GM12891 (cell line): Measurements from ENCODE around the gene JAK2. TPM values are rescaled to one million over a fixed set of nuclear protein-coding genes. Genes with fewer than 3 reads are reported as not detected.
A peak's percentile ranks its signal among the peaks of the same experiment; 100 is the strongest.
"Not testable (repeated sequence)": the region's sequence is repeated elsewhere in the genome, so short reads cannot be mapped to it uniquely, and the experiment has no call there.

Experiments used
- DNase-seq: peaks from one replicate; pipeline ENCODE4 v3.0.0; 2011; ENCODE audit warnings: low spot score; ENCODE audit not compliant: insufficient read length
- FAIRE-seq: peaks from 2 replicates; lab custom pipeline; 2011; peaks lifted over from hg19 to GRCh38; lab: Jason Lieb, UNC
- PAX5 ChIP-seq: IDR thresholded peaks from 2 replicates; pipeline ENCODE4 v1.6.1; 2011; ENCODE audit warnings: low read length, moderate library complexity, mild to moderate bottlenecking; ENCODE audit not compliant: insufficient read depth, severe bottlenecking
- POLR2A ChIP-seq: IDR thresholded peaks from 2 replicates; pipeline ENCODE4 v1.6.1; 2011; ENCODE audit warnings: low read depth, low read length, control low read depth
- POLR2AphosphoS5 ChIP-seq: IDR thresholded peaks from 2 replicates; pipeline ENCODE4 v1.6.1; 2011; ENCODE audit warnings: low read depth, low read length, control low read depth
- POU2F2 ChIP-seq: IDR thresholded peaks from 2 replicates; pipeline ENCODE4 v1.6.1; 2011; ENCODE audit warnings: low read depth, mild to moderate bottlenecking, control low read depth, low read length, moderate library complexity
- SPI1 ChIP-seq: IDR thresholded peaks from 2 replicates; pipeline ENCODE4 v1.6.1; 2011; ENCODE audit warnings: low read depth, low read length, control low read depth
- TAF1 ChIP-seq: IDR thresholded peaks from 2 replicates; pipeline ENCODE4 v1.6.1; 2011; ENCODE audit warnings: low read depth, low read length, control low read depth
- polyA plus RNA-seq: library from polyadenylated mRNA; unstranded; fragments of >200 nt; gene quantifications from one replicate; pipeline ENCODE4 v1.2.1, GENCODE V29; 2012; ENCODE audit warnings: low read depth, missing spikeins, inconsistent platforms; ENCODE audit not compliant: missing spikeins

JAK2 gene
- polyA plus RNA-seq, result 5.5 TPM

- FAIRE-seq, result peak; percentile 97
- peak; percentile 59 for DNase-seq
- TF ChIP-seq TAF1 (peak; percentile 68), POLR2A (peak; percentile 86), SPI1 (peak; percentile 45), POU2F2 (peak; percentile 69; the same call in 1 of the 2 replicates), POLR2AphosphoS5 (peak; percentile 87), PAX5 (no peak)
Measured at GRCh38 chr9:4984621-4985385, at the start of gene JAK2. TSS of gene JAK2 (plus strand) at chr9:4985272. CDS start at chr9:5021988, 36,716 bp downstream.

- DNase-seq (no peak), FAIRE-seq (no peak)
- TF ChIP-seq PAX5 (no peak), SPI1 (no peak), POU2F2 (no peak), TAF1 (no peak), POLR2AphosphoS5 (no peak), POLR2A (no peak)
Measured at GRCh38 chr9:4936277-4936676, 48.8 kb upstream of the JAK2 start.

DNA sequence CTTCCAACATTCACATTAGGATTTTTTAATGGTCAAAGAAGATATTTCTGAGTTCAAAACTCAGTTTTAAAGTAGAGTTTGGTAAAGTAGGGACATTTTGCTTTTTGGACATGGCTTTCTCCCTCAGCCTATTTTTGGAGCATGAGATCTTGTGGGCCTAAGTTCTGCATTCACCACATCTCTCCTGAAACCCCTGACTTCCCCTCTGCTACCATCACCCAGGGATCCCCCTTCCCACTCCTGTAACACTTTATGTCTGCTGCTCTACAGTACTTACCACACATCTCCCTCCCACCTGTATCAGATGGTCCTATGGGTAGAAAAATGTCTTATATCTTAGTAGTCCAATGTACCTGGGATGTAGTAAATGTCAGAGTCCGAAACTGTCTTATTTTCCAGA, 48.2 kb upstream of the JAK2 start:
- FAIRE-seq, result no peak
- DNase-seq, result no peak
- TF ChIP-seq POU2F2 (peak; percentile 30; the same call in 1 of the 2 replicates), SPI1 (peak; percentile 87), PAX5 (no peak)

DNA sequence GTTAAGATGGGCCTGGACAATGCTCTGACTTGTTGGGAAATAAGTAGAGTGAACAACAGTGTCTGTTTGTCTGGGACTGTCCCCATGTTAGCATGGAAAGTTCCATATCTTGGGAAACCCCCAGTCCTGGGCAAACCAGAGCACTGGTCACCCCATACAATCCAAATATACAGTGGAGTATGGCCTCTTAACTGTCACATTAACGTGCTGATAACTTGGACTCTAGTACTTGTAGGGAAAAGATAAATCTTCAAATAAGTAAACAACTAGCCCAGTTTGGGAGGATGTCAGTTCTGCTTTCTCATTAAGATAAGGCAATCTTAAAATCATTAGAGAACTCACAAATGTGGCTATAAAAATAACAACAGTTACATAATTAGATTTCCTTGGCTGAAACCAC, 47.6 kb upstream of the JAK2 start:
- DNase-seq (no peak), FAIRE-seq (peak; percentile 87)
- TF ChIP-seq POU2F2, result no peak
- TF ChIP-seq POLR2AphosphoS5, result no peak
- TF ChIP-seq TAF1, result no peak
- TF ChIP-seq PAX5, result no peak
- TF ChIP-seq SPI1, result no peak
- TF ChIP-seq POLR2A, result no peak

GRCh38 chr9:4938496-4938895, 46.6 kb upstream of the JAK2 start:
- TF ChIP-seq POLR2A, result no peak
- no peak for TF ChIP-seq POU2F2
- TF ChIP-seq PAX5, result no peak
- no peak for TF ChIP-seq TAF1
- TF ChIP-seq POLR2AphosphoS5, result no peak
- TF ChIP-seq SPI1, result no peak
- DNase-seq (no peak), FAIRE-seq (no peak)

- TF ChIP-seq POLR2AphosphoS5 (no peak), POU2F2 (peak; percentile 65), SPI1 (peak; percentile 99), POLR2A (no peak), PAX5 (no peak)
- peak; percentile 94 for FAIRE-seq
- DNase-seq, result no peak
Measured at GRCh38 chr9:4939118-4939561, 45.9 kb upstream of the JAK2 start.

GRCh38 chr9:4942042-4942691, 42.9 kb upstream of the JAK2 start:
- not testable (repeated sequence) for DNase-seq, FAIRE-seq

GRCh38 chr9:4943346-4943745, 41.7 kb upstream of the JAK2 start:
- DNase-seq (no peak), FAIRE-seq (peak; percentile 75)
- TF ChIP-seq POLR2AphosphoS5 (no peak), PAX5 (no peak), POU2F2 (no peak), TAF1 (no peak), SPI1 (no peak), POLR2A (no peak)

- peak; percentile 65 for FAIRE-seq
- not testable (repeated sequence) for DNase-seq
Measured at GRCh38 chr9:4944431-4945211, 40.5 kb upstream of the JAK2 start.

GRCh38 chr9:4946937-4947336, 38.1 kb upstream of the JAK2 start:
- TF ChIP-seq POU2F2, result no peak
- no peak for TF ChIP-seq TAF1
- TF ChIP-seq POLR2AphosphoS5, result no peak
- no peak for TF ChIP-seq PAX5
- no peak for TF ChIP-seq POLR2A
- no peak for TF ChIP-seq SPI1
- no peak for DNase-seq
- no peak for FAIRE-seq
